ENCODE results near the gene SPECC1. TPM values are rescaled to one million over a fixed set of nuclear protein-coding genes. Genes with fewer than 3 reads are reported as not detected.
A peak's percentile ranks its signal among the peaks of the same experiment; 100 is the strongest.

Gene SPECC1
- total and polyA plus RNA-seq, 7 donors = 10.9 to 98.3 (median 43.5) TPM

GRCh38 chr17:20116683-20117309 is 107.6 kb downstream of the SPECC1 start:
- DNase-seq = no peak
- Histone ChIP-seq H3K9me3 (no peaks in the 10 kb centered on the region), H3K27ac (no peak overlapping the region), H3K4me3 (no peak overlapping the region), H3K4me1 (peaks cover 0 to 1% (median under 1%) of the 10 kb centered on the region in 4 donors), H3K36me3 (no peaks in the 10 kb centered on the region), H3K27me3 (no peaks in the 10 kb centered on the region)
- TF ChIP-seq CTCF (IDR thresholded peaks at IDR 0.05) (peak; percentile 8 to 54 (median 32)), EP300 (IDR thresholded peaks at IDR 0.05) (no peak)
- 6 to 25% methylated on average over 8 of the region's 8 CpGs for WGBS, 2 donors
- intact Hi-C loops (cut with DNase I) = loop anchor here (1.0 to 10.0 kb wide), 2 partner anchors 124 to 252 kb away; partner anchors contain the start of gene ULK2

GRCh38 chr17:20118280-20118679 is 109.1 kb downstream of the SPECC1 start:
- WGBS, 2 donors = 91 to 98% methylated on average over 1 of the region's 1 CpG
- no peaks in the 10 kb centered on the region for H3K36me3 ChIP-seq
- intact Hi-C loops (cut with DNase I) = loop anchor here (10.0 kb wide), 1 partner anchor 253 kb away; the partner anchor contains the start of gene ULK2

GRCh38 chr17:20120836-20121235 is 111.7 kb downstream of the SPECC1 start:
- no peaks in the 10 kb centered on the region for H3K36me3 ChIP-seq
- no peak for DNase-seq
- no peaks in the 10 kb centered on the region for H3K27me3 ChIP-seq
- TF ChIP-seq POLR2AphosphoS5 (IDR thresholded peaks at IDR 0.05) (no peak), CTCF (IDR thresholded peaks at IDR 0.05) (no peak), EP300 (IDR thresholded peaks at IDR 0.05) (no peak)
- H3K4me1 ChIP-seq = peaks cover 0 to 7% (median 3%) of the 10 kb centered on the region in 4 donors
- H3K27ac ChIP-seq = no peak overlapping the region
- no peaks in the 10 kb centered on the region for H3K9me3 ChIP-seq
- 44 to 67% methylated on average over 3 of the region's 3 CpGs for WGBS, 2 donors
- intact Hi-C loops (cut with DNase I) = loop anchor here (1.0 to 2.0 kb wide), 2 partner anchors 105 to 200 kb away; no protein-coding TSS in a partner anchor
- H3K4me3 ChIP-seq = no peak overlapping the region

More at GRCh38 chr17:20118280-20118679, 109.1 kb downstream of the SPECC1 start:
- Histone ChIP-seq H3K4me1 (peaks cover 0 to 7% (median 3%) of the 10 kb centered on the region in 4 donors), H3K27me3 (no peaks in the 10 kb centered on the region), H3K27ac (no peak overlapping the region), H3K4me3 (no peak overlapping the region), H3K9me3 (no peaks in the 10 kb centered on the region)
- no peak for DNase-seq
- TF ChIP-seq CTCF (IDR thresholded peaks at IDR 0.05) = no peak
- no peak for TF ChIP-seq POLR2A (IDR thresholded peaks at IDR 0.05)
- no peak for TF ChIP-seq POLR2AphosphoS5 (IDR thresholded peaks at IDR 0.05)
- TF ChIP-seq EP300 (IDR thresholded peaks at IDR 0.05) = no peak

- H3K27me3 ChIP-seq = no peaks in the 10 kb centered on the region
- no peaks in the 10 kb centered on the region for H3K9me3 ChIP-seq
- H3K4me1 ChIP-seq = peaks cover 0 to 7% (median 3%) of the 10 kb centered on the region in 4 donors
- no peak overlapping the region for H3K4me3 ChIP-seq
- no peak overlapping the region for H3K27ac ChIP-seq
- 35 to 65% methylated on average over 11 of the region's 11 CpGs for WGBS, 2 donors
- no peak for DNase-seq
- H3K36me3 ChIP-seq = no peaks in the 10 kb centered on the region
- no peak for TF ChIP-seq POLR2AphosphoS5 (IDR thresholded peaks at IDR 0.05)
- peak; percentile 33 to 84 (median 72) for TF ChIP-seq CTCF (IDR thresholded peaks at IDR 0.05)
- intact Hi-C loops (cut with DNase I) = loop anchor here (1.0 to 2.0 kb wide), 2 partner anchors 105 to 199 kb away; no protein-coding TSS in a partner anchor
These were observed 112.4 kb downstream of the SPECC1 start for GRCh38 chr17:20121359-20122253.

All from sigmoid colon (tissue), 7 donors.